Mesendoderm (in vitro differentiated cells): Measurements from ENCODE around the gene MAP7D1.

ENCODE experiments used
- DNase-seq: peaks from one replicate; pipeline ENCODE4 v3.0.0; 2013
- H2AK5ac ChIP-seq: 2 replicates; pipeline ENCODE4 v1.6.1; 2013; ENCODE audit warnings: low read length, inconsistent platforms
- H2BK120ac ChIP-seq: 2 replicates; pipeline ENCODE4 v1.6.1; 2013; ENCODE audit warnings: low read depth, mild to moderate bottlenecking, low read length, moderate library complexity, mixed read lengths
- H2BK15ac ChIP-seq: replicated peaks from 2 replicates; pipeline ENCODE4 v1.6.1; 2013; ENCODE audit warnings: low read depth, mild to moderate bottlenecking, moderate library complexity
- H2BK5ac ChIP-seq: 2 replicates; pipeline ENCODE4 v1.6.1; 2013; ENCODE audit warnings: low read length, inconsistent platforms
- H3K18ac ChIP-seq: 2 replicates; pipeline ENCODE4 v1.6.1; 2013; ENCODE audit warnings: mild to moderate bottlenecking, low read length, mixed read lengths
- H3K23ac ChIP-seq: one replicate; pipeline ENCODE4 v1.6.1; 2013; ENCODE audit warnings: low read length
- H3K27ac ChIP-seq: 2 replicates; pipeline ENCODE4 v1.5.1; 2013; ENCODE audit warnings: low read depth, mild to moderate bottlenecking, inconsistent platforms, low read length, moderate library complexity
- H3K27me3 ChIP-seq: 2 replicates; pipeline ENCODE4 v1.6.1; 2013; ENCODE audit warnings: low read length, control low read depth, mild to moderate bottlenecking, inconsistent platforms; ENCODE audit not compliant: insufficient read depth, poor library complexity
- H3K36me3 ChIP-seq: 2 replicates; pipeline ENCODE4 v1.6.1; 2013; ENCODE audit warnings: low read length, inconsistent platforms; ENCODE audit not compliant: control insufficient read depth, insufficient read depth
- H3K4ac ChIP-seq: one replicate; pipeline ENCODE4 v1.6.1; 2013; ENCODE audit warnings: low read depth, mild to moderate bottlenecking, low read length, moderate library complexity
- H3K4me1 ChIP-seq: 2 replicates; pipeline ENCODE4 v1.6.1; 2013; ENCODE audit warnings: low read depth, low read length, inconsistent platforms; ENCODE audit not compliant: control insufficient read depth
- H3K4me2 ChIP-seq: 2 replicates; pipeline ENCODE4 v1.6.1; 2013; ENCODE audit warnings: low read length
- H3K4me3 ChIP-seq: 2 replicates; pipeline ENCODE4 v1.5.1; 2013; ENCODE audit warnings: mild to moderate bottlenecking, low read length
- H3K56ac ChIP-seq: one replicate; pipeline ENCODE4 v1.6.1; 2013; ENCODE audit warnings: low read length
- H3K79me1 ChIP-seq: 2 replicates; pipeline ENCODE4 v1.6.1; 2013; ENCODE audit warnings: low read length, inconsistent platforms
- H3K79me2 ChIP-seq: 2 replicates; pipeline ENCODE4 v1.6.1; 2013; ENCODE audit warnings: mild to moderate bottlenecking, low read length; ENCODE audit not compliant: control insufficient read depth, insufficient read depth
- H3K9ac ChIP-seq: 2 replicates; pipeline ENCODE4 v1.6.1; 2013; ENCODE audit warnings: low read length, inconsistent platforms
- H4K5ac ChIP-seq: one replicate; pipeline ENCODE4 v1.6.1; 2013; ENCODE audit warnings: low read length
- H4K8ac ChIP-seq: one replicate; pipeline ENCODE4 v1.6.1; 2013; ENCODE audit warnings: low read depth, mild to moderate bottlenecking, control low read depth, low read length, moderate library complexity
- WGBS: extraction: QIAGEN DNeasy Blood & Tissue Kit; methylation state at CpG from one replicate; pipeline ENCODE4 v1.1.7; 2013; ENCODE audit warnings: low lambda C conversion rate, missing lambda C conversion rate; ENCODE audit not compliant: insufficient coverage; ENCODE audit errors: extremely low coverage; 5-methylcytosine and 5-hydroxymethylcytosine counted together

The MAP7D1 gene

DNA sequence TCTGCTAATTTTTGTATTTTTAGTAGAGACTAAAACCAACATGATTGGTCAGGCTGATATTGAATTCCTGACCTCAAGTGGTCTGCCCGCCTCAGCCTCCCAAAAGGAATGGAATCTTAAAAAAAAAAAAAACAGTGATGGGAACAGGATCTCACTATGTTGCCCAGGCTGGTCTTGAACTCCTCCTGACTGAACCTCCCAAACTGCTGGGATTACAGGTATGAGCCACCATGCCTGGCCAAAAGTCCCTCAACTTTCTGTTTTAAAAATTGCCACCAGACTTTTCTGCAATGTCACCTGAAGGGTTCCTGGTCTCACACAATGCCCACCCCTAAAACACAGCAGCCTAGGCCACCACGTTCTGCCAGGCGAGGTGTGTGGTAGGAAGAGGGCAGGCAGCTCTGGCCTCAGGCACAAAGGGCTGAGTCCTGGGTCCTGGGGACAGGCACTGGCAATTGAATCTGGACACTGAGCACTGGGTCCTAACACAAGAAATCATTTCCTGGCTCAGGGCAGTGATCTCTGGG, 47.1 kb downstream of the MAP7D1 start:
- H3K27me3 ChIP-seq, result no peaks in the 10 kb centered on the region
- no peaks in the 10 kb centered on the region for H3K79me1 ChIP-seq
- H3K9ac ChIP-seq, result no peak overlapping the region
- H3K4me1 ChIP-seq, result no peaks in the 10 kb centered on the region
- H2BK5ac ChIP-seq, result no peak overlapping the region
- H3K4me3 ChIP-seq, result no peak overlapping the region
- H2BK120ac ChIP-seq, result no peak overlapping the region
- no peak overlapping the region for H3K4ac ChIP-seq
- no peak overlapping the region for H2AK5ac ChIP-seq
- no peak overlapping the region for H4K8ac ChIP-seq
- no peak overlapping the region for H3K56ac ChIP-seq
- H3K18ac ChIP-seq, result no peak overlapping the region
- no peaks in the 10 kb centered on the region for H3K36me3 ChIP-seq
- no peak overlapping the region for H4K5ac ChIP-seq
- DNase-seq, result no peak
- no peaks in the 10 kb centered on the region for H3K79me2 ChIP-seq
- no CpG with 5 or more reads among the region's 3 CpGs for WGBS
- H3K23ac ChIP-seq, result no peak overlapping the region
- H3K27ac ChIP-seq, result no peak overlapping the region
- H2BK15ac ChIP-seq, result no peak overlapping the region
- H3K4me2 ChIP-seq, result no peak overlapping the region

DNA sequence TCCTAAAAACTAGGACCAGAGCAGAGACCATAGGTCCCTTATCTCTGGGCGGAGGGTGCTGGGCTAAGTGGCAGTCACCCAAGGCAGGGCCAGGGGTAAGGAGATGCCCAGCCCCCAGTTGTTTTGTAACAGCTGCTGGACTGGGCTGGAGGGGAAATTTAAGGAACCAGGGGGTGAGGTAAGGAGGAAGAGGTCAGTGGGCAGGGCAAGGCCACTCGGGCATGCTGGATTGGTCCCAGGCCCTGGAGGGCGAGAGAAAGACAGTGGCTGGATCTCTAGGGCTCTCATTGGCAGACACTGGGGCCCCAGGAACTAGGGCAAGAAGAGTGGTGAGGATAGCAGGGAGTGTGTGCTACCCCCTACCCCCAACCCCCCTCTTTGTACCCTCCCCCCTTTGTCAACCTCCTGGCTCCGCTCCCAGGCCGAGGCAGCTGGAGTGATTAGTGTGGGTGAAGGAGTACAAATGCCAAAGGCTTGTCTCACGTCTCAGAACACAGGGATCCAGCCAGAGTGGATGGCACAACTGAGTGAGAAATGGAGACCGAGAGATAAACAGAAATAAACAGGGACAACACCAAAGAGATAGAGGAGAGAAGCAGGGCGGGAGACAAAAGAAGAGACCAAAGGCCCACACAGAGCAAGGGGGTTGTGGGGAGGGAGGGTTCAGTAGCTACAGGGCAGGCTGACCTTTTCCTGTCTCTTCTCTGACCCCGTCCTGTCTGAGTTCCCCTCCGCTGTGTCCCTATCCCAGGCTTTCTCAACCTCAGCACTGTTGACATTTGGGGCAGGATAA, 47.8 kb downstream of the MAP7D1 start:
- H3K9ac ChIP-seq, result no peak overlapping the region
- no peak overlapping the region for H4K5ac ChIP-seq
- no peak overlapping the region for H3K18ac ChIP-seq
- no CpG with 5 or more reads among the region's 10 CpGs for WGBS
- no peaks in the 10 kb centered on the region for H3K79me2 ChIP-seq
- H2BK120ac ChIP-seq, result no peak overlapping the region
- no peaks in the 10 kb centered on the region for H3K36me3 ChIP-seq
- H3K27ac ChIP-seq, result no peak overlapping the region
- H3K27me3 ChIP-seq, result no peaks in the 10 kb centered on the region
- no peak overlapping the region for H3K23ac ChIP-seq
- H3K4me3 ChIP-seq, result no peak overlapping the region
- H3K4me1 ChIP-seq, result no peaks in the 10 kb centered on the region
- H2BK15ac ChIP-seq, result no peak overlapping the region
- no peak overlapping the region for H3K4ac ChIP-seq
- H2BK5ac ChIP-seq, result no peak overlapping the region
- H4K8ac ChIP-seq, result no peak overlapping the region
- H2AK5ac ChIP-seq, result no peak overlapping the region
- peak overlapping the region; percentile 30 for H3K56ac ChIP-seq
- H3K79me1 ChIP-seq, result no peaks in the 10 kb centered on the region
- peak; percentile 19 for DNase-seq
- no peak overlapping the region for H3K4me2 ChIP-seq

DNA sequence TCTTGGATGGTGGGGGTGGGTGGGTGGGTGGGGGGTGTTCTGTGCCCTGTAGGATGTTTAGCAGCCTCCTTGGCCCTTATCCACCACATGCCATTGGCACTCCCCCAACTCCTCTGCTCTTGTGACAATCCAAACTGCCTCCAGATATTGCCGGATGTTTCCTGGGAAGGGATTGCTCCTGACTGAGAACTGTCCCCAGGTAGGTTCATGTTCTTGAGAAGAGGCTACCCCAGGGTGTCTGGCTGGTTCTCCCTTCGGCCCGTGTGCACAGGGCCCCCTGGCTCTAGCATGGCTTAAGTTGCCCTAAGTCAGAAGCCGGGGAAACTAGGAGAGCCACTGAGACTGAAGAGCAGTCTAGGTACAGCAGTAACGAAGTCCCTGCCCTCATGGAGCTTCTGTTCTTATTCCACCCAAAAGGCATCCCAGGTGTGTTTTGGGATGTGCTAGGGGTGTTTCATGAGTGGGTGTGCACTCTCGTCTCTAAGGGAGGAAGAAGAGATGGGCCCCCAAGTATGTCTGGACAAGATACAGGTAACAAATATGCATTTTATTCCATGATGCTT, 48.5 kb downstream of the MAP7D1 start:
- Histone ChIP-seq H4K5ac (no peak overlapping the region), H3K79me2 (no peaks in the 10 kb centered on the region), H3K4me2 (no peak overlapping the region), H2BK120ac (no peak overlapping the region), H2BK5ac (no peak overlapping the region), H2BK15ac (no peak overlapping the region), H3K27ac (no peak overlapping the region), H3K36me3 (no peaks in the 10 kb centered on the region), H3K4me3 (no peak overlapping the region), H3K56ac (no peak overlapping the region), H3K27me3 (no peaks in the 10 kb centered on the region), H3K9ac (no peak overlapping the region), H3K23ac (no peak overlapping the region), H4K8ac (no peak overlapping the region), H2AK5ac (no peak overlapping the region), H3K4me1 (no peaks in the 10 kb centered on the region), H3K18ac (no peak overlapping the region), H3K79me1 (no peaks in the 10 kb centered on the region), H3K4ac (no peak overlapping the region)
- no peak for DNase-seq
- WGBS, result no CpG with 5 or more reads among the region's 6 CpGs

DNA sequence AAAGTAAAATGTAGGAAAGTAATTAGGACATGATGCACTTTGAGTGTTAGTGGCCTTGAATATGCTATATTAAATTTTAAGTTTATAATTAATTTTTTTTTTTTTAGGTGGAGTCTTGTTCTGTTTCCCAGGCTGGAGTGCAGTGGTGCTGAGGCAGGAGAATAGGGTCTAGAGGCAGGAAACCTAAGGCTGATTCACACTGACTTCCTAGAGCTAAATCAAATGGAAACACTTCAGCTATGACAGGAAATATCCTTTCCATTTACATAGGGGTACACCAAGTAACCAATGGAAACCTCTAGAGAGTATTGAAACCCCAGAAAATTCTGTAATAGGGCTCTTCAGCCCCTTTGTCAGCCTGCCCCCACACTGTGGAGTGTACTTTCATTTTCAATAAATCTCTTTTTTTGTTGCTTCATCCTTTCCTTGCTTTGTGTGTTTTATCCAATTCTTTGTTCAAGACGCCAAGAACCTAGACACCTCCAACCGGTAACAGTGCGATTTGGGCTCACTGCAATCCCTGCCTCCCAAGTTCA, 50.4 kb downstream of the MAP7D1 start:
- no peak overlapping the region for H3K27ac ChIP-seq
- no peaks in the 10 kb centered on the region for H3K79me1 ChIP-seq
- H3K56ac ChIP-seq, result no peak overlapping the region
- H2BK5ac ChIP-seq, result no peak overlapping the region
- H2BK120ac ChIP-seq, result no peak overlapping the region
- H3K4me3 ChIP-seq, result no peak overlapping the region
- no peak overlapping the region for H2BK15ac ChIP-seq
- H3K4me2 ChIP-seq, result no peak overlapping the region
- H3K79me2 ChIP-seq, result no peaks in the 10 kb centered on the region
- no peaks in the 10 kb centered on the region for H3K4me1 ChIP-seq
- H3K23ac ChIP-seq, result no peak overlapping the region
- no peak overlapping the region for H3K4ac ChIP-seq
- no peak overlapping the region for H4K8ac ChIP-seq
- H3K9ac ChIP-seq, result no peak overlapping the region
- no peak overlapping the region for H4K5ac ChIP-seq
- no peak for DNase-seq
- no peaks in the 10 kb centered on the region for H3K36me3 ChIP-seq
- WGBS, result no CpG with 5 or more reads among the region's 3 CpGs
- no peak overlapping the region for H2AK5ac ChIP-seq
- H3K27me3 ChIP-seq, result no peaks in the 10 kb centered on the region
- H3K18ac ChIP-seq, result no peak overlapping the region

DNA sequence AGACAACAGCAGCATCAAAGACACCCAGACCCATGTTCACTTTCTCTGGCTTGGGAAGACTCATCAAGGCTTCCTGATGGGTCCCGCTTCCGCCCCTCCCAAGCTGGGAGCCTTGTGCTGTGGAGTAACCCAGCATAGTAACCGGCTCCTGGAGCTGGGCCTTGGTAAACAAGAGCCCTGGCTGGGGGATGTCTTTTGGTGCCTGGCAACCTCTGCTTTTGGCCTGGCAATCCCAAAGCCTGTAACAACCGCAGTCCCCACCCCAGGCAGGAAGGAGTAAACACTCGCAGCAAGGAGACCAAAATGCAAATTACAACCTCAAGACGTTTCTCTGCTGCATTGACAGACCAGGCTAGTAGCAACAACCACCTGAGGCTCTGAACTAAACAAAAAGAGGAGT, 51.4 kb downstream of the MAP7D1 start:
- Histone ChIP-seq H3K79me2 (no peaks in the 10 kb centered on the region), H2BK5ac (no peak overlapping the region), H3K56ac (no peak overlapping the region), H2BK15ac (no peak overlapping the region), H3K27me3 (no peaks in the 10 kb centered on the region), H3K4me1 (no peaks in the 10 kb centered on the region), H3K4ac (no peak overlapping the region), H3K27ac (no peak overlapping the region), H3K4me2 (no peak overlapping the region), H4K8ac (no peak overlapping the region), H3K4me3 (no peak overlapping the region), H3K36me3 (no peaks in the 10 kb centered on the region), H3K23ac (no peak overlapping the region), H2AK5ac (no peak overlapping the region), H3K9ac (no peak overlapping the region), H3K18ac (no peak overlapping the region), H2BK120ac (no peak overlapping the region), H3K79me1 (no peaks in the 10 kb centered on the region), H4K5ac (no peak overlapping the region)
- DNase-seq, result peak; percentile 79
- WGBS, result no CpG with 5 or more reads among the region's 6 CpGs
